H1 (cell line): ENCODE data around the gene CLCA1. TPM values are rescaled to one million over a fixed set of nuclear protein-coding genes. Genes with fewer than 3 reads are reported as not detected.

Experiments
- CTCF ChIA-PET: fragments of 300-600 bp; sonication (Branson Sonifier 250); formaldehyde crosslinking; loops from one replicate; lab custom pipeline; 2021; ENCODE audit not compliant: partially characterized antibody; lab: Charles Lee
- POLR2A ChIA-PET: fragments of 300-600 bp; sonication (Branson Sonifier 250); formaldehyde crosslinking; loops from one replicate; lab custom pipeline; 2021; ENCODE audit warnings: inconsistent platforms; ENCODE audit not compliant: partially characterized antibody; lab: Charles Lee
- DNase-seq, 2 experiments: peaks; one replicate each; pipeline versions ENCODE4 v3.0.0 to v3.0.0-alpha.2; 2010 to 2022; ENCODE audit warnings: low spot score in 2 of 2, low read depth in 1 of 2, mixed read lengths in 1 of 2
- FAIRE-seq: peaks from 2 replicates; lab custom pipeline; 2011; peaks lifted over from hg19 to GRCh38; lab: Jason Lieb, UNC
- H2AFZ ChIP-seq: 2 replicates; pipeline ENCODE4 v1.8.1; 2012; ENCODE audit warnings: low read length, inconsistent platforms
- H2AK5ac ChIP-seq: 2 replicates; pipeline ENCODE4 v1.6.1; 2013; ENCODE audit warnings: low read depth, low read length
- H2BK120ac ChIP-seq: replicated peaks from 2 replicates; pipeline ENCODE3; 2013; ENCODE audit warnings: low read depth, low read length, inconsistent platforms
- H2BK12ac ChIP-seq: 2 replicates; pipeline ENCODE4 v1.6.1; 2013; ENCODE audit warnings: low read depth, low read length
- H2BK15ac ChIP-seq: 2 replicates; pipeline ENCODE4 v1.6.1; 2013; ENCODE audit warnings: low read length
- H2BK20ac ChIP-seq: 2 replicates; pipeline ENCODE4 v1.6.1; 2013; ENCODE audit warnings: low read length
- H2BK5ac ChIP-seq: 2 replicates; pipeline ENCODE4 v1.6.1; 2013; ENCODE audit warnings: low read depth, low read length
- H3K14ac ChIP-seq: 2 replicates; pipeline ENCODE4 v1.6.1; 2013; ENCODE audit warnings: inconsistent platforms; ENCODE audit not compliant: insufficient read length
- H3K18ac ChIP-seq: 2 replicates; pipeline ENCODE4 v1.6.1; 2013; ENCODE audit warnings: low read length; ENCODE audit errors: extremely low read depth
- H3K23ac ChIP-seq: 2 replicates; pipeline ENCODE4 v1.6.1; 2013; ENCODE audit warnings: inconsistent platforms; ENCODE audit not compliant: insufficient read length
- H3K23me2 ChIP-seq: 2 replicates; pipeline ENCODE4 v1.6.1; 2013; ENCODE audit warnings: low read depth, low read length
- H3K27ac ChIP-seq: 2 replicates; pipeline ENCODE4 v1.6.1; 2011; ENCODE audit warnings: low read depth, low read length, inconsistent platforms
- H3K27me3 ChIP-seq, 4 experiments: replicated peaks in 1 of 4; 1 replicate in 1 of 4; 2 replicates in 3 of 4; pipeline versions ENCODE4 v1.6.1 to v1.8.1; 2011 to 2013; ENCODE audit warnings: low read length in 3 of 4, mild to moderate bottlenecking in 3 of 4, inconsistent platforms in 2 of 4, mixed read lengths in 2 of 4, moderate library complexity in 1 of 4; ENCODE audit not compliant: control insufficient read depth in 3 of 4, insufficient read depth in 3 of 4; ENCODE audit errors: extremely low read depth in 1 of 4
- H3K36me3 ChIP-seq, 4 experiments: 2 replicates each; pipeline versions ENCODE4 v1.6.1 to v1.8.1; 2011 to 2013; ENCODE audit warnings: mild to moderate bottlenecking in 4 of 4, low read length in 3 of 4, moderate library complexity in 2 of 4, control low read depth in 1 of 4, inconsistent platforms in 1 of 4; ENCODE audit not compliant: insufficient read depth in 4 of 4, control insufficient read depth in 2 of 4
- H3K4ac ChIP-seq: replicated peaks from 2 replicates; pipeline ENCODE3; 2013; ENCODE audit warnings: low read length, low read depth, mixed read lengths, inconsistent platforms; ENCODE audit not compliant: insufficient read length
- H3K4me1 ChIP-seq, 4 experiments: replicated peaks in 1 of 4; 1 replicate in 1 of 4; 2 replicates in 3 of 4; pipeline versions ENCODE4 v1.6.1 to v1.8.1; 2011 to 2013; ENCODE audit warnings: low read length in 3 of 4, inconsistent platforms in 2 of 4, mixed read lengths in 1 of 4; ENCODE audit not compliant: insufficient read depth in 4 of 4, control insufficient read depth in 3 of 4
- H3K4me2 ChIP-seq, 2 experiments: 2 replicates each; pipeline versions ENCODE4 v1.6.1 to v1.8.1; 2011 to 2013; ENCODE audit warnings: low read depth in 2 of 2, low read length in 2 of 2, control low read depth in 1 of 2, inconsistent platforms in 1 of 2, mild to moderate bottlenecking in 1 of 2; ENCODE audit not compliant: insufficient read depth in 1 of 2
- H3K4me3 ChIP-seq, 4 experiments: fragments of 200-600, 300-600 bp in 1 of 4; sonication (generic), shearing (Covaris generic), sonication (Bioruptor Twin) in 1 of 4; 2 replicates each; pipeline versions ENCODE4 v1.5.1 to v1.8.1; 2011 to 2016; ENCODE audit warnings: low read length in 4 of 4, low read depth in 3 of 4, control low read depth in 2 of 4, inconsistent platforms in 2 of 4, mild to moderate bottlenecking in 2 of 4, mixed read lengths in 1 of 4, moderate library complexity in 1 of 4; ENCODE audit not compliant: insufficient read depth in 2 of 4; ENCODE audit errors: extremely low read depth in 1 of 4
- H3K56ac ChIP-seq: replicated peaks from 2 replicates; pipeline ENCODE3; 2013; ENCODE audit warnings: low read depth, mild to moderate bottlenecking, mixed read lengths, low read length, inconsistent platforms; ENCODE audit not compliant: insufficient read length
- H3K79me1 ChIP-seq: 2 replicates; pipeline ENCODE4 v1.6.1; 2013; ENCODE audit warnings: low read depth, low read length, control low read depth
- H3K79me2 ChIP-seq, 2 experiments: 2 replicates each; pipeline versions ENCODE4 v1.6.1 to v1.8.1; 2012 to 2013; ENCODE audit warnings: low read length in 2 of 2, mild to moderate bottlenecking in 2 of 2, inconsistent platforms in 1 of 2; ENCODE audit not compliant: insufficient read depth in 2 of 2, control insufficient read depth in 1 of 2
- H3K9ac ChIP-seq, 4 experiments: replicated peaks in 1 of 4; 1 replicate in 1 of 4; 2 replicates in 3 of 4; pipeline versions ENCODE4 v1.6.1 to v1.8.1; 2011 to 2013; ENCODE audit warnings: low read depth in 3 of 4, low read length in 3 of 4, control low read depth in 2 of 4, mild to moderate bottlenecking in 2 of 4, moderate library complexity in 2 of 4, inconsistent platforms in 1 of 4; ENCODE audit errors: extremely low read depth in 1 of 4
- H3K9me3 ChIP-seq, 2 experiments: 2 replicates each; pipeline versions ENCODE4 v1.6.1 to v1.8.1; 2012 to 2013; ENCODE audit warnings: mild to moderate bottlenecking in 2 of 2, moderate library complexity in 2 of 2, control low read depth in 1 of 2, inconsistent platforms in 1 of 2, low read depth in 1 of 2, low read length in 1 of 2, mixed read lengths in 1 of 2; ENCODE audit not compliant: insufficient read depth in 2 of 2
- H4K20me1 ChIP-seq, 2 experiments: replicated peaks in 1 of 2; 2 replicates each; pipeline versions ENCODE3 to v1.8.1; 2011 to 2013; ENCODE audit warnings: inconsistent platforms in 2 of 2, low read length in 2 of 2, mild to moderate bottlenecking in 1 of 2; ENCODE audit not compliant: insufficient read depth in 2 of 2, control insufficient read depth in 1 of 2
- H4K5ac ChIP-seq: 2 replicates; pipeline ENCODE4 v1.6.1; 2013; ENCODE audit warnings: low read length, low read depth, mixed read lengths, inconsistent platforms; ENCODE audit not compliant: insufficient read length
- H4K8ac ChIP-seq: 2 replicates; pipeline ENCODE4 v1.8.0; 2013; ENCODE audit warnings: mild to moderate bottlenecking, moderate library complexity, low read length, inconsistent platforms; ENCODE audit not compliant: insufficient read depth; ENCODE audit errors: extremely low read depth
- H4K91ac ChIP-seq: replicated peaks from 2 replicates; pipeline ENCODE3; 2013; ENCODE audit warnings: low read length, mixed read lengths, inconsistent platforms; ENCODE audit not compliant: insufficient read length
- CBX5 ChIP-seq: fragments of 300-800, 300-1000 bp; sonication (generic); IDR thresholded peaks from 2 replicates; pipeline ENCODE4 v1.7.1; 2016; ENCODE audit warnings: antibody characterized with exemption, low read length, low read depth
- CTCF ChIP-seq, 3 experiments: IDR thresholded peaks; 1 replicate in 2 of 3; 2 replicates in 1 of 3; pipeline versions ENCODE4 v1.5.1 to v1.6.1; 2011; ENCODE audit warnings: low read length in 3 of 3, mild to moderate bottlenecking in 3 of 3, inconsistent platforms in 2 of 3, low read depth in 1 of 3, moderate library complexity in 1 of 3; ENCODE audit not compliant: insufficient read depth in 1 of 3; ENCODE audit errors: control extremely low read depth in 1 of 3
- EZH2 ChIP-seq: fragments of 200-600 bp; sonication (generic); IDR thresholded peaks from 2 replicates; pipeline ENCODE4 v1.7.1; 2012; ENCODE audit warnings: low read depth, mild to moderate bottlenecking, moderate library complexity, low read length, inconsistent platforms; ENCODE audit not compliant: severe bottlenecking
- NANOG ChIP-seq: IDR thresholded peaks from 2 replicates; pipeline ENCODE4 v1.6.1; 2011; ENCODE audit warnings: low read length, low read depth, mild to moderate bottlenecking, inconsistent platforms; ENCODE audit not compliant: insufficient read depth, poor library complexity, severe bottlenecking
- RAD21 ChIP-seq, 2 experiments: IDR thresholded peaks in 1 of 2; conservative IDR thresholded peaks in 1 of 2; 2 replicates each; pipeline ENCODE4 v1.6.1; 2011; ENCODE audit warnings: low read depth in 2 of 2, low read length in 2 of 2, improper control_type of control experiment in 1 of 2, inconsistent platforms in 1 of 2, mild to moderate bottlenecking in 1 of 2, moderate library complexity in 1 of 2
- RFX5 ChIP-seq: IDR thresholded peaks from 2 replicates; pipeline ENCODE4 v1.6.1; 2011; ENCODE audit warnings: low read depth, low read length, improper control_type of control experiment, borderline replicate concordance
- TBP ChIP-seq: IDR thresholded peaks from 2 replicates; pipeline ENCODE4 v1.6.1; 2011; ENCODE audit warnings: low read depth, low read length, improper control_type of control experiment
- TCF12 ChIP-seq: IDR thresholded peaks from 2 replicates; pipeline ENCODE4 v1.6.1; 2011; ENCODE audit warnings: low read depth, mild to moderate bottlenecking, low read length
- USF2 ChIP-seq: IDR thresholded peaks from 2 replicates; pipeline ENCODE4 v1.6.1; 2011; ENCODE audit warnings: low read length, improper control_type of control experiment
- YY1 ChIP-seq: IDR thresholded peaks from 2 replicates; pipeline ENCODE4 v1.6.1; 2011; ENCODE audit warnings: low read depth, mild to moderate bottlenecking, low read length
- WGBS, 2 experiments: shearing (Covaris generic) in 1 of 2; methylation state at CpG; one replicate each; pipeline versions ENCODE4 v1.1.6 to v1.1.7; 2013 to 2015; ENCODE audit warnings: low lambda C conversion rate in 2 of 2, mixed read lengths in 2 of 2, inconsistent platforms in 1 of 2, low coverage in 1 of 2, missing lambda C conversion rate in 1 of 2; ENCODE audit not compliant: insufficient replicate concordance in 2 of 2, insufficient coverage in 1 of 2, insufficient read length in 1 of 2; ENCODE audit errors: extremely low coverage in 1 of 2, missing lambda C conversion rate in 1 of 2; 5-methylcytosine and 5-hydroxymethylcytosine counted together
- polyA plus RNA-seq, 7 experiments: library from polyadenylated mRNA; depleted of rRNA in 3 of 7; stranded (reverse) in 5 of 7; unstranded in 2 of 7; fragments of >200 nt in 5 of 7; fragments of 200-250 nt in 2 of 7; gene quantifications; 1 replicate in 5 of 7; 2 replicates in 1 of 7; 4 replicates in 1 of 7; pipeline versions ENCODE4 v1.2.1 to v1.2.3, GENCODE V29; 2011 to 2013; ENCODE audit warnings: missing spikeins in 2 of 7, mixed read lengths in 2 of 7
- total RNA-seq: library from RNA; stranded (reverse); fragmentation: NEBNext Ultra II Directional; extraction: Animal tissue kit (Norgen Biotek cat#: 25700); gene quantifications from 2 replicates; pipeline ENCODE4 v1.2.1, GENCODE V29; 2021

Gene CLCA1
- total and polyA plus RNA-seq, 2 of the 8 experiments (the other 6 are each of a cell fraction or from before 2014, with no cell fraction given), result not detected

DNA sequence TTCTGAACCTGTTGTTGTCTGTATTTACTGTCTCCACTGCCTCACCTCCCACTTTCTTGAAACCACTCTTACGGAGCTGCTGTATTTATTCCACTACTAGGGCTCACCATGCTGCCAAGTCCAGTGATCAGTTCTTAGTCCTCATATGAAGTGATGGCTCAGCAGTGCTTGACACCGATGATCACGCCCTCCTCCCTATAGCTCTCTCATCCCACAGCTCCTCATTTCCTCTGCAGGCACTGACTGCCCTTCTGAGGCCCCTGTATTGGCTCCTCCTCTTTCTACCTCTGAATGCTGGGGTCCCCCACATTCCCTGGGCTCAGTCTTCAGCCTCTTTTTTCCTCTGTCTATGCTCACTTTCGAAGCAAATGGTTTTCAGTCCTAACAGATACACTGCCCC, 3.4 kb downstream of the CLCA1 start:
- Histone ChIP-seq H3K36me3 (no peaks in the 10 kb centered on the region), H2AK5ac (no peak overlapping the region), H3K79me2 (no peaks in the 10 kb centered on the region), H3K23me2 (no peaks in the 10 kb centered on the region), H3K4me2 (no peak overlapping the region), H3K18ac (no peak overlapping the region), H2BK120ac (no peak overlapping the region), H4K20me1 (no peaks in the 10 kb centered on the region), H3K4me1 (no peaks in the 10 kb centered on the region), H3K56ac (no peak overlapping the region), H3K9me3 (no peaks in the 10 kb centered on the region), H4K8ac (no peak overlapping the region), H2BK15ac (no peak overlapping the region), H4K91ac (no peak overlapping the region), H2AFZ (peak overlapping the region; percentile 76; the same call in 1 of the 2 replicates), H2BK12ac (no peak overlapping the region), H3K27me3 (no peaks in the 10 kb centered on the region), H3K27ac (no peak overlapping the region), H4K5ac (no peak overlapping the region), H3K14ac (no peak overlapping the region), H2BK20ac (no peak overlapping the region), H3K79me1 (no peaks in the 10 kb centered on the region), H3K23ac (no peak overlapping the region), H3K4me3 (no peak overlapping the region), H3K4ac (no peak overlapping the region), H3K9ac (no peak overlapping the region), H2BK5ac (no peak overlapping the region)
- WGBS, 2 experiments, result 88% methylated on average over 4 of the region's 4 CpGs; no CpG with 5 or more reads in 1 of the 2 experiments
- CTCF ChIA-PET, result interaction anchor here (0.5 to 6.1 kb wide), 14 partner anchors 11 to 821 kb away, joined by 3 to 79 read pairs (median 4); no protein-coding TSS in a partner anchor
- DNase-seq (no peak), FAIRE-seq (no peak)
- POLR2A ChIA-PET, result interaction anchor here (0.7 kb wide), 2 partner anchors 232 to 1195 kb away, joined by 3 read pairs; partner anchors contain the start of gene SH3GLB1
- TF ChIP-seq CTCF (IDR thresholded peaks at IDR 0.05; ENCODE audit: control extremely low read depth in 1 of 3, insufficient read depth in 1 of 3, low read depth in 1 of 3, low read length in 3 of 3) (no peak), CBX5 (no peak), RFX5 (no peak), TBP (no peak), RAD21 (IDR thresholded peaks at IDR 0.05 in 1 of 2, conservative IDR thresholded peaks at IDR 0.05 in 1 of 2; ENCODE audit: low read depth in 2 of 2, low read length in 2 of 2) (no peak), USF2 (no peak), YY1 (no peak), EZH2 (no peak), NANOG (no peak), TCF12 (no peak)
